MM.1S (cell line): ENCODE data around the gene NFATC3.

Experiments used
- DNase-seq: peaks from one replicate; pipeline ENCODE4 v3.0.0-alpha.2; 2015
- H2AFZ ChIP-seq: fragments of 300-600 bp; sonication (generic); 2 replicates; pipeline ENCODE4 v1.6.0; 2016; ENCODE audit warnings: antibody characterized with exemption, low read length
- H3F3A ChIP-seq: fragments of 300-600 bp; sonication (generic); 2 replicates; pipeline ENCODE4 v1.6.1; 2016; ENCODE audit warnings: mild to moderate bottlenecking, antibody characterized with exemption, low read length, moderate library complexity, mixed read lengths; ENCODE audit not compliant: insufficient read depth
- H3K27ac ChIP-seq: fragments of 300-600 bp; sonication (generic); 2 replicates; pipeline ENCODE4 v1.5.1; 2016; ENCODE audit warnings: mild to moderate bottlenecking, low read length
- H3K27me3 ChIP-seq: fragments of 300-600 bp; sonication (generic); replicated peaks from 2 replicates; pipeline ENCODE4 v1.6.0; 2016; ENCODE audit warnings: low read length; ENCODE audit not compliant: insufficient read depth
- H3K36me3 ChIP-seq: fragments of 300-600 bp; sonication (generic); replicated peaks from 2 replicates; pipeline ENCODE4 v1.6.1; 2016; ENCODE audit warnings: mild to moderate bottlenecking, low read length, mixed read lengths; ENCODE audit not compliant: insufficient read depth
- H3K4me1 ChIP-seq: fragments of 300-600 bp; sonication (generic); 2 replicates; pipeline ENCODE4 v1.6.1; 2016; ENCODE audit warnings: low read length, mixed read lengths
- H3K4me2 ChIP-seq: fragments of 300-600 bp; sonication (generic); 2 replicates; pipeline ENCODE4 v1.6.0; 2016; ENCODE audit warnings: low read depth, low read length
- H3K4me3 ChIP-seq: fragments of 300-600 bp; sonication (generic); 2 replicates; pipeline ENCODE4 v1.5.1; 2016; ENCODE audit warnings: low read length, mixed read lengths
- H3K79me2 ChIP-seq: fragments of 300-600 bp; sonication (generic); 2 replicates; pipeline ENCODE4 v1.6.1; 2016; ENCODE audit warnings: mixed run types, low read length, mixed read lengths
- H3K9ac ChIP-seq: fragments of 300-600 bp; sonication (generic); 2 replicates; pipeline ENCODE4 v1.6.1; 2016; ENCODE audit warnings: low read length, mixed read lengths
- H3K9me2 ChIP-seq: fragments of 300-600 bp; sonication (generic); replicated peaks from 2 replicates; pipeline ENCODE4 v1.6.1; 2016; ENCODE audit warnings: mild to moderate bottlenecking, low read length, mixed read lengths; ENCODE audit not compliant: insufficient read depth
- H3K9me3 ChIP-seq: fragments of 300-600 bp; sonication (generic); replicated peaks from 2 replicates; pipeline ENCODE4 v1.6.1; 2016; ENCODE audit warnings: mild to moderate bottlenecking, low read length, mixed read lengths; ENCODE audit not compliant: insufficient read depth
- H4K20me1 ChIP-seq: fragments of 300-600 bp; sonication (generic); 2 replicates; pipeline ENCODE4 v1.6.1; 2016; ENCODE audit warnings: mild to moderate bottlenecking, low read length, moderate library complexity, mixed read lengths; ENCODE audit not compliant: insufficient read depth
- EZH2 ChIP-seq: fragments of 300-600 bp; sonication (generic); optimal IDR thresholded peaks from 2 replicates; pipeline ENCODE3; 2017; ENCODE audit warnings: low read depth, mild to moderate bottlenecking, antibody characterized with exemption, low read length, mixed read lengths
- EZH2phosphoT487 ChIP-seq: fragments of 300-600 bp; sonication (generic); IDR thresholded peaks from 2 replicates; pipeline ENCODE4 v1.6.1; 2018; ENCODE audit warnings: antibody characterized with exemption, low read length
- TF ChIP-seq, protein P1 (sequence below): fragments of 300-600 bp; sonication (generic); IDR thresholded peaks from 2 replicates; pipeline ENCODE4 v1.5.1; 2016; ENCODE audit warnings: antibody characterized with exemption, low read length, mixed read lengths

Gene NFATC3

DNA sequence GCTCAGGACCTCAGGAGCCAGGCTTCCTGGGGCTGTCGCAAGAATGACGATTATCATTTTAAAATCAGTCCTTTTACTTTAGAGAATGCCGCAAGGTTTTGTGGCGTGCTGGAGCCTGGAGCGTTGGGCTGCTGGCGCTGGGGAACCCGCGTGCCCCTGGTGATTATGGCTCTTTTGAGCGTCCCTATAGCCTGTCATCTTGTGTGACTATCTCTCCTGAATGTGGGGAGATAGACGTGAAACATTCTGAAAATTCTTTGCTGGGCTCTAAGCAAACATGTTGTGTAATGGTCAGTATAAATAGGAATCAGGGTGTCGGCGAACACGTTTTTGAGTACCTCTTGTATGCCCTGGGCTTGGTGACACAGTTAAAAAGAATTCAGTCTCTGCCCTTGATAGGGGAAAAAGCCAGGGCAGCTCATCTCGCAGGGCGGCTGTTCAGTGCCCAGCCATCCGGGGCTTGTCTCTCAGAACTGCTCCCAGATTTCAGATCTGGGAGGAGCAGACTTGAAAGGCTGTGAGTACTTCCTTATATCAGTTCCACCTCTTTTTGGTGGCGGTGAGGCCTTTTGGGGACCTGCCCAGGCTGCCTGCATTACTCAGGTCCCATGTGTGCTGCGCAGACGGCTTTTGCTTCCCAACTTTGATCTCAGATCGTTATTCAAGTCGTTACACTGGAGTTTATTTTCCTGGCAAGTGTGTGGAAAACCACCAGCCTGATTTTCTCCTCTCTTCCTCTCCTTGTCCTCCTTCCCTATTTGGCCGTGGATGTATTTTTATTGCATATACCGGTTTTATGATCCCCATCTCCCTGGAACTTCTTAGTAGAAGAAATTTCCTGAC, 180.1 kb downstream of the NFATC3 start:
- H3K79me2 ChIP-seq: peaks cover 89% of the 10 kb centered on the region

DNA sequence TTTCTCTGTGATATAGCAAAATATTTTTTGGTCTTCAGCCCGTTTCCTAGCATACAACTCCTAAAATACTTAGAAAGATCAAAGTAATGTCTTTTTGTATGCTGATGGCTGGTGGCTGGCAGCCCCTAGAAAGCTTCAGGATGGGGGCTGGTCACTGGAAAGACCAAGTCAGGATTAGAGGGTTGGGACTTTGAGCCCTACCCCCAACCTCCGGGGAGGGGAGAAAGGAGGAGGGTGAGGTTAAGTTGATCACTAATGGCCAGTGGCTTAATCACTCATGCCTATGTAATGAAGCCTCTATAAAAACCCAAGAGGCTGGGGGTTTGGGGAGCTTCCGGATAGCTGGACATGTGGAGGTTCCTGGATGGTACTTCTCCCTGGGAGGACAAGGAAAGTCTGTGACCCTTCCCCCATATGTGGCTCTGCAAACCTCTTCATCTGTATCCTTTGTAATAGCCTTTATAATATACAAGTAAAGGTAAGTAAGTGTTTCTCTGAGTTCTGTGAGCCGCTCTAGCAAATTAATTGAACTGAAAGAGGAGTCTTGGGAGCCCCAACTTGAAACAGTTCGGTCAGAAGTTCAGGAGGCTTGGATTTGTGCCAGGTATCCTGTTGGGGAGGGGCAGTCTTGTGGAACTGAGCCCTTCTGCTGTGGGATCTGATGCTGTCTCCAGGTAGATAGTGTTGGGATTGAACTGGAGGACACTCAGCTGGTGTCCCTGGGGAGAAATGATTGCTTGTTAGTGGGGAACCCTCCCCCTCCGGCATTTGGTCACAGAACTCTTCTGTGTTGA, 182.6 kb downstream of the NFATC3 start:
- Histone ChIP-seq H3K4me1 (peaks cover 48% of the 10 kb centered on the region), H3K36me3 (0 out of 2 replicates have a peak, but pooled peaks cover 5% of the 10 kb centered on the region), H2AFZ (no peak overlapping the region), H3K27ac (no peak overlapping the region), H3K9ac (no peak overlapping the region), H3K4me3 (no peak overlapping the region), H3K27me3 (no peaks in the 10 kb centered on the region), H3K4me2 (no peak overlapping the region), H3F3A (peaks cover 38% of the 10 kb centered on the region), H3K9me3 (no peaks in the 10 kb centered on the region), H4K20me1 (no peaks in the 10 kb centered on the region), H3K79me2 (peaks cover 93% of the 10 kb centered on the region), H3K9me2 (no peaks in the 10 kb centered on the region)
- no peak for DNase-seq
- TF ChIP-seq EZH2phosphoT487: no peak
- TF ChIP-seq EZH2: no peak
- TF ChIP-seq, protein P1, sequence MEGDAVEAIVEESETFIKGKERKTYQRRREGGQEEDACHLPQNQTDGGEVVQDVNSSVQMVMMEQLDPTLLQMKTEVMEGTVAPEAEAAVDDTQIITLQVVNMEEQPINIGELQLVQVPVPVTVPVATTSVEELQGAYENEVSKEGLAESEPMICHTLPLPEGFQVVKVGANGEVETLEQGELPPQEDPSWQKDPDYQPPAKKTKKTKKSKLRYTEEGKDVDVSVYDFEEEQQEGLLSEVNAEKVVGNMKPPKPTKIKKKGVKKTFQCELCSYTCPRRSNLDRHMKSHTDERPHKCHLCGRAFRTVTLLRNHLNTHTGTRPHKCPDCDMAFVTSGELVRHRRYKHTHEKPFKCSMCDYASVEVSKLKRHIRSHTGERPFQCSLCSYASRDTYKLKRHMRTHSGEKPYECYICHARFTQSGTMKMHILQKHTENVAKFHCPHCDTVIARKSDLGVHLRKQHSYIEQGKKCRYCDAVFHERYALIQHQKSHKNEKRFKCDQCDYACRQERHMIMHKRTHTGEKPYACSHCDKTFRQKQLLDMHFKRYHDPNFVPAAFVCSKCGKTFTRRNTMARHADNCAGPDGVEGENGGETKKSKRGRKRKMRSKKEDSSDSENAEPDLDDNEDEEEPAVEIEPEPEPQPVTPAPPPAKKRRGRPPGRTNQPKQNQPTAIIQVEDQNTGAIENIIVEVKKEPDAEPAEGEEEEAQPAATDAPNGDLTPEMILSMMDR: no peak

More for the DNA sequence above, 180.1 kb downstream of the NFATC3 start:
- H3K4me2 ChIP-seq: peak overlapping the region; percentile 72
- no peaks in the 10 kb centered on the region for H3K9me3 ChIP-seq
- H2AFZ ChIP-seq: peak overlapping the region; percentile 61; the same call in 1 of the 2 replicates
- 0 out of 2 replicates have a peak, but pooled peaks cover 5% of the 10 kb centered on the region for H3K36me3 ChIP-seq
- TF ChIP-seq EZH2 (no peak), EZH2phosphoT487 (no peak)
- TF ChIP-seq, protein P1: no peak
- peak overlapping the region; percentile 70 for H3K27ac ChIP-seq
- H4K20me1 ChIP-seq: no peaks in the 10 kb centered on the region
- H3K4me1 ChIP-seq: peaks cover 42% of the 10 kb centered on the region
- peaks cover 27% of the 10 kb centered on the region for H3F3A ChIP-seq
- peak overlapping the region; percentile 89 for H3K9ac ChIP-seq
- no peaks in the 10 kb centered on the region for H3K27me3 ChIP-seq
- peak overlapping the region; percentile 94 for H3K4me3 ChIP-seq
- peak; percentile 39 for DNase-seq
- no peaks in the 10 kb centered on the region for H3K9me2 ChIP-seq

DNA sequence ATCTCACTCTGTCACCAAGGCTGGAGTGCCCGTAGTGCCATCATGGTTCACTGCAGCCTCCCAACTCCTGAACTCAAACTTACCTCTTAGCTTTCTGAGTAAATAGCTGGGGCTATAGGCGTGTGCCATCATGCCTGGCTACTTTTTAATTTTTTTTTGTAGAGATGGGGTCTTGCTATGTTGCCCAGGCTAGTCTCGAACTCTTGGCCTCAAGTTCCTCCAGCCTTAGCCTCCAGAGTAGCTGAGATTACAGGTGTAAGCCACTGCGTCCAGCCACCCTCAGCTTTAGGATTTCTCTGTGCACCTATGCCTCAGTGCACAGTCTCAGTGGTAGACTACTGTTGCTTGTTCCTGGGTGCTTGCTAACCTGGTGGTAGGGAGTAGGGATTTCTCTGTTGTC, 184.6 kb downstream of the NFATC3 start:
- H3K27me3 ChIP-seq: no peaks in the 10 kb centered on the region
- no peak overlapping the region for H2AFZ ChIP-seq
- H4K20me1 ChIP-seq: no peaks in the 10 kb centered on the region
- no peak for DNase-seq
- peak overlapping the region; percentile 79; the same call in 1 of the 2 replicates for H3K27ac ChIP-seq
- H3K79me2 ChIP-seq: peaks cover 95% of the 10 kb centered on the region
- peaks cover 58% of the 10 kb centered on the region for H3K4me1 ChIP-seq
- H3K9ac ChIP-seq: no peak overlapping the region
- no peak for TF ChIP-seq EZH2
- TF ChIP-seq, protein P1: no peak
- TF ChIP-seq EZH2phosphoT487: no peak
- peaks cover 48% of the 10 kb centered on the region for H3F3A ChIP-seq
- no peak overlapping the region for H3K4me3 ChIP-seq
- no peaks in the 10 kb centered on the region for H3K9me3 ChIP-seq
- 0 out of 2 replicates have a peak, but pooled peaks cover 5% of the 10 kb centered on the region for H3K36me3 ChIP-seq
- H3K4me2 ChIP-seq: no peak overlapping the region
- no peaks in the 10 kb centered on the region for H3K9me2 ChIP-seq
